ENCODE results near the gene HHIP. TPM values are rescaled to one million over a fixed set of nuclear protein-coding genes. Genes with fewer than 3 reads are reported as not detected.
A peak's percentile ranks its signal among the peaks of the same experiment; 100 is the strongest.

HHIP gene
- total RNA-seq, 2 donors from 2014 or later = 0.66 to 14.3 TPM

DNA sequence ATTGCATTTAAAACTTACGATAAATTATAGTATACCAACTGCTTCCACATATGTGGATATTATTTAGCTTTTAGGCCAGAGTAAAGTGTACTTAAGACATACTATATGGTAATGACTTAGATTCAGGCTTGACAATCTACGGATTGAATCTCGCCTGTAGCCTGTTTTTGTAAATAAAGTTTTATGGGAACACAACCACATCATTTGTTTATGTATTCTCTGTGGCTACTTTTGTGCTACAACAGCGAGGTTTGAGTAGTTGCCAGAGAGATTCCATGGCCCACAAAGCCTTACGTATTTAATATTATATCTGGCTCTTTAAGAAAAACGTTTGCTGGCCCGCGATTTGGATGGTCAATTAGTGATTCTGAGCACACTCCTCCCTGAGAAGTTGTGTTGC lies 37.6 kb downstream of the HHIP start:
- DNase-seq (no peak), ATAC-seq (no peak)
- no peak overlapping the region for H3K27ac ChIP-seq
- WGBS, 2 donors = 88 to 89% methylated on average over 8 of the region's 8 CpGs
- H3K9me3 ChIP-seq = no peaks in the 10 kb centered on the region
- intact Hi-C loops (cut with DNase I) = no loop called here
- no peak overlapping the region for H3K4me3 ChIP-seq
- peaks cover 17% of the 10 kb centered on the region for H3K4me1 ChIP-seq
- no peaks in the 10 kb centered on the region for H3K36me3 ChIP-seq (replicated peaks in 1 of 2; ENCODE audit: insufficient read depth in 1 of 2, low read depth in 2 of 2)
- H3K27me3 ChIP-seq = no peaks in the 10 kb centered on the region
- TF ChIP-seq, protein P1, sequence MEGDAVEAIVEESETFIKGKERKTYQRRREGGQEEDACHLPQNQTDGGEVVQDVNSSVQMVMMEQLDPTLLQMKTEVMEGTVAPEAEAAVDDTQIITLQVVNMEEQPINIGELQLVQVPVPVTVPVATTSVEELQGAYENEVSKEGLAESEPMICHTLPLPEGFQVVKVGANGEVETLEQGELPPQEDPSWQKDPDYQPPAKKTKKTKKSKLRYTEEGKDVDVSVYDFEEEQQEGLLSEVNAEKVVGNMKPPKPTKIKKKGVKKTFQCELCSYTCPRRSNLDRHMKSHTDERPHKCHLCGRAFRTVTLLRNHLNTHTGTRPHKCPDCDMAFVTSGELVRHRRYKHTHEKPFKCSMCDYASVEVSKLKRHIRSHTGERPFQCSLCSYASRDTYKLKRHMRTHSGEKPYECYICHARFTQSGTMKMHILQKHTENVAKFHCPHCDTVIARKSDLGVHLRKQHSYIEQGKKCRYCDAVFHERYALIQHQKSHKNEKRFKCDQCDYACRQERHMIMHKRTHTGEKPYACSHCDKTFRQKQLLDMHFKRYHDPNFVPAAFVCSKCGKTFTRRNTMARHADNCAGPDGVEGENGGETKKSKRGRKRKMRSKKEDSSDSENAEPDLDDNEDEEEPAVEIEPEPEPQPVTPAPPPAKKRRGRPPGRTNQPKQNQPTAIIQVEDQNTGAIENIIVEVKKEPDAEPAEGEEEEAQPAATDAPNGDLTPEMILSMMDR (IDR thresholded peaks at IDR 0.05) = no peak
- TF ChIP-seq POLR2A (IDR thresholded peaks at IDR 0.05) = no peak

DNA sequence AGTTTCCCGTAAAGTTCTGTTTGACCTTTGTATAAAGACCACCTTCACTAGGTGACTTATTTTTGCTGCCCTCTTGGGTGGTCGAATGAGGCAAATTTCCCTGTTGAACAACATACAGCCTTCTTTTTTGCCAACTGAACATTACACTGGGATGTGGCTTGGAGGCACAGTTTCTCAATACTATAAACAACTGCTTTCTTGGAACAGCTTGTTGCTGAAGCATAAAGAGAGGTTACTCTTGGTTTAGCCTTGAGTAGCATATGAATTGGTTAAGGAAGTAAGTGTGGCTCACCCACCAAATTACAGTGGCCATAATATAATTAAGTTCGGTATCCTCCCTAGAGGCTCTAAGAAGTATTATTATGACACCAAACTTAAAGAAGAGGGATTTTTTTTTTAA lies 40.0 kb downstream of the HHIP start:
- Histone ChIP-seq H3K4me1 (peaks cover 21% of the 10 kb centered on the region), H3K9me3 (no peaks in the 10 kb centered on the region), H3K4me3 (no peak overlapping the region), H3K27me3 (no peaks in the 10 kb centered on the region), H3K36me3 (replicated peaks in 1 of 2; ENCODE audit: insufficient read depth in 1 of 2, low read depth in 2 of 2) (no peaks in the 10 kb centered on the region), H3K27ac (no peak overlapping the region)
- DNase-seq (no peak), ATAC-seq (no peak)
- intact Hi-C loops (cut with DNase I) = no loop called here
- 84 to 97% methylated on average over 3 of the region's 3 CpGs for WGBS, 2 donors
- TF ChIP-seq, protein P1 (IDR thresholded peaks at IDR 0.05) = no peak
- TF ChIP-seq POLR2A (IDR thresholded peaks at IDR 0.05) = no peak

GRCh38 chr4:144686921-144687320 lies 41.0 kb downstream of the HHIP start:
- WGBS, 2 donors = 83% methylated on average over 2 of the region's 2 CpGs
- peaks cover 20% of the 10 kb centered on the region for H3K4me1 ChIP-seq
- no peaks in the 10 kb centered on the region for H3K27me3 ChIP-seq
- H3K9me3 ChIP-seq = no peaks in the 10 kb centered on the region
- H3K27ac ChIP-seq = no peak overlapping the region
- no peak overlapping the region for H3K4me3 ChIP-seq
- intact Hi-C loops (cut with DNase I) = no loop called here
- TF ChIP-seq, protein P1 (IDR thresholded peaks at IDR 0.05) = no peak
- no peak for TF ChIP-seq POLR2A (IDR thresholded peaks at IDR 0.05)
- ATAC-seq (no peak), DNase-seq (no peak)
- no peaks in the 10 kb centered on the region for H3K36me3 ChIP-seq (replicated peaks in 1 of 2; ENCODE audit: insufficient read depth in 1 of 2, low read depth in 2 of 2)

DNA sequence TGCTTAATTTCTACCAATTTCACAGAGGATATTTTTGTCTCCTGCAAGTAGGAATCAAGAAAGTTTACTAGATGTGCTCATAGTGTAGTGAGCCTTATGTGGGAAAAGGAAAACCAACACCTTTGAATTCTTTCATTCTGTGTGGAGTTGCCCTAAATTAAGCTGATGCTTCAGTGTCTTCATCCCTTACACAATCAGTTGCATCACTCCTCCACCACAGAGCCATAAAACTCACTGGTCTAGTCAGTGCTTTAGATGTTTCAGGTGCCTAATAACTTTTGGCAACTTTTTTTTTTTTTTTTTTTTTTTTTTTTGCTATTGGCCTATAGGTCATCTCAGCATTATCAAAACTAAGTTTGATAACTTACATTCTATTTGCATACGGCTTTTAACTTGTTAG lies 41.5 kb downstream of the HHIP start:
- ATAC-seq = no peak
- no peak overlapping the region for H3K27ac ChIP-seq
- no peaks in the 10 kb centered on the region for H3K36me3 ChIP-seq (replicated peaks in 1 of 2; ENCODE audit: insufficient read depth in 1 of 2, low read depth in 2 of 2)
- no peak overlapping the region for H3K4me3 ChIP-seq
- H3K27me3 ChIP-seq = no peaks in the 10 kb centered on the region
- no peaks in the 10 kb centered on the region for H3K9me3 ChIP-seq
- WGBS, 2 donors = 39 to 67% methylated on average over 1 of the region's 1 CpG
- no peak for DNase-seq
- TF ChIP-seq, protein P1 (IDR thresholded peaks at IDR 0.05) = no peak
- no peak for TF ChIP-seq POLR2A (IDR thresholded peaks at IDR 0.05)
- intact Hi-C loops (cut with DNase I) = no loop called here
- peaks cover 15% of the 10 kb centered on the region for H3K4me1 ChIP-seq

GRCh38 chr4:144688035-144688569 lies 42.1 kb downstream of the HHIP start:
- Histone ChIP-seq H3K27me3 (no peaks in the 10 kb centered on the region), H3K4me3 (no peak overlapping the region), H3K4me1 (peaks cover 10% of the 10 kb centered on the region), H3K9me3 (no peaks in the 10 kb centered on the region), H3K27ac (no peak overlapping the region), H3K36me3 (replicated peaks in 1 of 2; ENCODE audit: insufficient read depth in 1 of 2, low read depth in 2 of 2) (no peaks in the 10 kb centered on the region)
- TF ChIP-seq POLR2A (IDR thresholded peaks at IDR 0.05) = no peak
- TF ChIP-seq, protein P1 (IDR thresholded peaks at IDR 0.05) = no peak
- ATAC-seq (no peak), DNase-seq (peak in 2 of 4 donors; percentile 16 to 32)
- 21 to 26% methylated on average over 3 of the region's 3 CpGs for WGBS, 2 donors
- intact Hi-C loops (cut with DNase I) = no loop called here
